Activated CD4-positive, alpha-beta T cell treated with anti-CD3 and anti-CD28 coated beads for 36 hours (primary cell): ENCODE measurements around the gene CCDC158. TPM values are rescaled to one million over a fixed set of nuclear protein-coding genes. Genes with fewer than 3 reads are reported as not detected.
"Not testable (repeated sequence)": the region's sequence is repeated elsewhere in the genome, so short reads cannot be mapped to it uniquely, and the experiment has no call there.

ENCODE experiments used
- ATAC-seq: fragments of 200-7000 bp; cut with Tn5 transposase; one replicate; pipeline ENCODE4 v1.10.0; 2021; ENCODE audit warnings: mild to moderate bottlenecking, moderate library complexity
- CTCF ChIA-PET: fragments of 350-600 bp; sonication (Branson Sonifier 250); formaldehyde crosslinking; loops from one replicate; lab custom pipeline; 2021; ENCODE audit warnings: antibody characterized with exemption; lab: Charles Lee
- POLR2A ChIA-PET: fragments of 350-600 bp; sonication (Branson Sonifier 250); formaldehyde crosslinking; loops from one replicate; lab custom pipeline; 2021; ENCODE audit warnings: antibody characterized with exemption, inconsistent platforms; lab: Charles Lee
- DNase-seq: peaks from one replicate; pipeline ENCODE4 v3.0.0-alpha.2; 2020
- H3K27ac Mint-ChIP-seq: one replicate; pipeline ENCODE4 v1.8.0; 2021; ENCODE audit warnings: mixed read lengths
- H3K27me3 Mint-ChIP-seq: one replicate; pipeline ENCODE4 v1.8.0; 2021; ENCODE audit warnings: mixed read lengths
- H3K36me3 Mint-ChIP-seq: one replicate; pipeline ENCODE4 v1.8.0; 2021; ENCODE audit warnings: low read depth, mixed read lengths
- H3K4me1 Mint-ChIP-seq: one replicate; pipeline ENCODE4 v1.8.0; 2021; ENCODE audit warnings: mixed read lengths
- H3K4me3 Mint-ChIP-seq: one replicate; pipeline ENCODE4 v1.8.0; 2021; ENCODE audit warnings: mild to moderate bottlenecking, moderate library complexity, mixed read lengths
- H3K9me3 Mint-ChIP-seq: one replicate; pipeline ENCODE4 v1.8.0; 2021; ENCODE audit warnings: low read depth, mixed read lengths
- intact Hi-C, 2 experiments: fragments of 100-400 bp; cut with DNase I in 1 of 2; cut with micrococcal nuclease in 1 of 2; formaldehyde crosslinking; loops; one replicate each; pipeline versions ENCODE4 v1.14.2 to v1.15.1; 2022 to 2024; cut with DNase I, micrococcal nuclease
- total RNA-seq, 2 experiments: library from RNA; stranded (reverse); gene quantifications; one replicate each; pipeline ENCODE4 v1.2.3, GENCODE V29; 2021

CCDC158 gene
- total RNA-seq, 2 experiments from 2014 or later, result not detected

DNA sequence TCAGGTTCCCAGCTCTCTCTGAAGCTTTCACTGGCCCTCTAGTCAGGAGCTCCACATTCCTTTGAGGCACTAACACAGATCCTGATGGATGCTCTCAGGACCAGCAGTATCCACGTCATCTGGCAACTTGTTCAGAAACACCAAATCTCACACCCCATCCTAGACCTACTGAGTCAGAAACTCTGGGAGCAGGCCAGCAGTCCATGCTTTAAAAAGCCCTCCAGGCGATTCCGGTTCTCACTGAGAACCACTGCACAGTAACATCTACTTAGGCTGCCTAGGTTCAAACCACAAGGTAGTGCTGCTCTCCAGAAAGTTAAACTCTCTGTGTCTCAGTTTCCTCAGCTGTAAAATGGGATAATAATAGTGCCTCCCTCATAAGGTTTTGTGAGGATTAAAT lies 55.3 kb downstream of the CCDC158 start:
- Mint-ChIP-seq H3K27me3 (peaks cover 11% of the 10 kb centered on the region), H3K27ac (no peak overlapping the region), H3K4me1 (peaks cover 6% of the 10 kb centered on the region), H3K4me3 (no peak overlapping the region), H3K36me3 (no peaks in the 10 kb centered on the region), H3K9me3 (no peaks in the 10 kb centered on the region)
- DNase-seq (no peak), ATAC-seq (no peak)
- CTCF ChIA-PET, result interaction anchor here (1.1 kb wide), 1 partner anchor 12 kb away, joined by 5 read pairs; no protein-coding TSS in a partner anchor
- intact Hi-C loops, result no loop called here
- POLR2A ChIA-PET, result interaction anchor here (0.6 kb wide), 1 partner anchor 109 kb away, joined by 4 read pairs; no protein-coding TSS in a partner anchor

DNA sequence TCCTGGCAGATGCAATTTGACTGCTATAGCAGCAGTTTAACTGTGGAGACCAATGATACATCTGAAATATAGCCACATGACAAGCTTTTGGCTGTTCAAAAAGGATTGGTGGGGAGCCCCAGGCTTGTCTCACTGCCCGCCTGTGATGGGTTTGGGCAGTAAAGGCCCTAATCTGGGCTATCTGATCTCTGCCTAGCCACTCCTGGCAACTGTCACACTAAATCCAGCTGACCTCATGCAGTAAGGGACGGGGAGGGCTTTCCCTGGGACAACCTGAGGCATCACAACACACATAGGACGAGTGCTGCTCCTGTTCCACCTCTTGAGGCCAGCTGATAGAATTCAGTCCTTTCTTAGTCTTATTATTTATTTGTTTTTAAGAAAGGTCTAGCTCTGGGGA lies 56.2 kb downstream of the CCDC158 start:
- Mint-ChIP-seq H3K9me3 (no peaks in the 10 kb centered on the region), H3K27ac (no peak overlapping the region), H3K4me1 (peaks cover 6% of the 10 kb centered on the region), H3K27me3 (peaks cover 9% of the 10 kb centered on the region), H3K36me3 (no peaks in the 10 kb centered on the region), H3K4me3 (no peak overlapping the region)
- CTCF ChIA-PET, result interaction anchor here (1.1 kb wide), 1 partner anchor 13 kb away, joined by 5 read pairs; no protein-coding TSS in a partner anchor
- DNase-seq, result no peak
- POLR2A ChIA-PET, result no interaction called here
- intact Hi-C loops, result no loop called here
- no peak for ATAC-seq

DNA sequence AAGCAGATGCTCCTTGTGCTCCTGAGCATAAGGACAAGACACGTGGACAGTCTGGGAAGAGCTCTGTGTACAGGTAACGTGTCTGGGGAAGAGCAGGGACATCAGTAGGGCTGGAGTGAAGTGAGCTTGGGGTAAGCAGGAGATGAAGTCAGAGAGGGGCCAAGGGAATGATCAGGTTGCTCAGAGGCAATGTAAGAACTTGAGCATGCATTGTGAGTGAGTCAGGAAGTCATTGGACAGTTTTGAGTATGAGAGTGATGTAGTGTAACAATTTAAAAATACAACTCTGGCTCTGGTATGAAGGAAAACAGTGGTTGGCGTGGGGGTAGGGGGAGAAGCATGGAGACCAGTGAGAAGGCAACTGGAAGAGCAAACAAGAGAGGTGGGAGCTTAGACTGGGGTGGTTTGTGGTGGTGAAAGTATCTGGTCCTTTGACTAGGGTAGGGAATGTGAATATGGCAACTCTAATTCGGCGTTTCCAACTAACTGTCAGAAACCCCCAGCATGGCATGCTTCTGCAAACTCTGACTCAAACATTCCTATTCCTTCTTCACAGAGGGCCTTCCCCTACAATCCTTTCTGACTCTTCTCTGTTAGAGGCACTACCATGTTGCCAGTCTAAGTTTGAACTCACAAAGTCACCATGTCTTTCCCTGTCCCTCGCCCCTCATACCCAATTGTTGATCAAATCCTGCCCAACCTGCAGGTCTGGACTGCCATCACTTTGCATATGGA lies 57.2 kb downstream of the CCDC158 start:
- ChIA-PET POLR2A (no interaction called here), CTCF (no interaction called here)
- no peaks in the 10 kb centered on the region for H3K36me3 Mint-ChIP-seq
- H3K9me3 Mint-ChIP-seq, result peaks cover 7% of the 10 kb centered on the region
- H3K27ac Mint-ChIP-seq, result no peak overlapping the region
- peaks cover 14% of the 10 kb centered on the region for H3K27me3 Mint-ChIP-seq
- peaks cover 6% of the 10 kb centered on the region for H3K4me1 Mint-ChIP-seq
- DNase-seq (peak; percentile 7), ATAC-seq (peak; percentile 70)
- intact Hi-C loops, result no loop called here
- H3K4me3 Mint-ChIP-seq, result no peak overlapping the region

DNA sequence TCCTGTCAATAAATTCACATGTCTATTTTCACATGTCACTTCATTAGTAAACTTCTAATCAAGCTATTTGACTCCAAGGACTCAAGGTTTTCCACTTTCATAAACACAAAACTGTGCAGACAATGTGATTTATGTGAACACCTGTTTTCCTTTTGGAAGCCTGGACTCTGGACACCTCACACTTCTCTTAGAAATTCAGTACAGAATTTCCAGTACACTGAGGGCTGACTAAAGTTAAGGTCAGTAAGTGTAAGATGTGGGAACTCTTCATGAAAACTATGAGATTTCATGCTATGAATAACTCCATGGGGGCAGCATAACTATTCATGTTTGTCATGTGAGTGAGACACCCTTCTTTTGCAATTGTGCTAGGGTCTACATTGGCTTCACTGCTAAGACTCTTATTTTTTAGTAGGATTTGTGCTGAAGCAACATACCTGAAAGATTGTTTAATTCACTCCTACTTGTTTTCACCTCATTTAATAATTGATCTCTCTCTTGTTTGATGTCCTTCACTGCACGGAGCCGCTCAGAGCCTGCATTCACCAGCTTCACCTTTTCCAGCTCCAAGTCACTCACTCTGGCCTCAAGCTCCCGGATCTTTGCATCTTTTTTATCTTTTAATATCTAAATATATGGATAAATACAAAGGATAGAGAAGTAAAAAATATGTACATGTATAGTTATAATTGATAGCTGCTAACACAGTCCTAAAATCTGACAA lies 59.1 kb downstream of the CCDC158 start:
- H3K4me1 Mint-ChIP-seq, result peaks cover 6% of the 10 kb centered on the region
- ChIA-PET CTCF (interaction anchor here (1.1 kb wide), 1 partner anchor 15 kb away, joined by 4 read pairs; no protein-coding TSS in a partner anchor), POLR2A (no interaction called here)
- intact Hi-C loops, result no loop called here
- H3K4me3 Mint-ChIP-seq, result no peak overlapping the region
- H3K9me3 Mint-ChIP-seq, result peaks cover 14% of the 10 kb centered on the region
- no peak overlapping the region for H3K27ac Mint-ChIP-seq
- H3K27me3 Mint-ChIP-seq, result peaks cover 14% of the 10 kb centered on the region
- DNase-seq, result no peak
- H3K36me3 Mint-ChIP-seq, result no peaks in the 10 kb centered on the region
- no peak for ATAC-seq

DNA sequence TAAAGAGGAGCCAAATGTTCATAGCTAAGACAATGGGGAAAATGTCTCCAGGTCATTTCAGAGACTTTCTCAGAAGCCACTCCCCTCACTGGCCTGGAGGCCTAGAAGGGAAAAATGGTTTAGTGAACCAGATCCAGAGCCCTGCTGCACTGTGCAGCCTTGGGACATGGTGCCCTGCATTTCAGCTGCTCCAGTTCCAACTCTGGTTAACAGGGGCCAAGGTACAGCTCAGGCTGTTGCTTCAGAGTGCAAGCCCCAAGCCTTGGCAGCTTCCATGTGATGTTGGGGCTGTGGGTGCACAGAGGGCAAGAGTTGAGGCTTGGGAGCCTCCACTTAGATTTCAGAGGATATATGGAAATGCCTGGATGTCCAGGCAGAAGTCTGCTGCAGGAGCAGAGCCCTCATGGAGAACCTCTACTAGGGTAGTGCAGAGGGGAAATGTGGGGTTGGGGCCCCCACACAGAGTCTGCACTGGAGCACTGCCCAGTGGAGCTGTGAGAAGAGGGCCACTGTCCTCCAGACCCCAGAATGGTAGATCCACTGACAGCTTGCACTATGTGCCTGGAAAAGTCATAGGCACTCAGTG lies 61.0 kb downstream of the CCDC158 start:
- H3K36me3 Mint-ChIP-seq, CTCF ChIA-PET: not testable (repeated sequence)

DNA sequence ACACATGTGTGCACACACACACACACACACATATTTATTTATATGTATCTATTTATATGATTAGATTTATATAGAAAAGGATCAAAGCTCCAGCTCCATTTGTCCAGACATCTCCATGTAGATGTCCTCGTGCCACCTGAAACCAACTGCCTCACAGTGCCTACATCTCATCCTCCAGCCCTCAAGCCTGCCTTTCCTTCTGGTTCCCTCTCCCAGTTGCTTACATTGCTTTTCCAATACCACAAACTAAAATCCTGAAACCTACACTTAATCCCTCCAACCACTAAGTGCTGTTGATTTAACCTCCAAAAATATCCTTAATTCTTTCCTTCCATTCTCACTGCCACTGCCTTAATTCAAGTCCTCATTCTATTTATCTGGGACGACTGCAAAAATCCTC lies 63.0 kb downstream of the CCDC158 start:
- no peak for ATAC-seq
- Mint-ChIP-seq H3K27me3 (peaks cover 16% of the 10 kb centered on the region), H3K27ac (no peak overlapping the region), H3K36me3 (no peaks in the 10 kb centered on the region), H3K4me1 (peaks cover 10% of the 10 kb centered on the region), H3K4me3 (no peak overlapping the region), H3K9me3 (peaks cover 14% of the 10 kb centered on the region)
- CTCF ChIA-PET, result no interaction called here
- intact Hi-C loops, result no loop called here
- no peak for DNase-seq
- POLR2A ChIA-PET, result no interaction called here

More for the DNA sequence above, 61.0 kb downstream of the CCDC158 start:
- H3K27ac Mint-ChIP-seq, POLR2A ChIA-PET, intact Hi-C loops, H3K4me3 Mint-ChIP-seq, H3K4me1 Mint-ChIP-seq, ATAC-seq, DNase-seq: not testable (repeated sequence)
- Mint-ChIP-seq H3K27me3 (peaks cover 13% of the 10 kb centered on the region), H3K9me3 (peaks cover 14% of the 10 kb centered on the region)

DNA sequence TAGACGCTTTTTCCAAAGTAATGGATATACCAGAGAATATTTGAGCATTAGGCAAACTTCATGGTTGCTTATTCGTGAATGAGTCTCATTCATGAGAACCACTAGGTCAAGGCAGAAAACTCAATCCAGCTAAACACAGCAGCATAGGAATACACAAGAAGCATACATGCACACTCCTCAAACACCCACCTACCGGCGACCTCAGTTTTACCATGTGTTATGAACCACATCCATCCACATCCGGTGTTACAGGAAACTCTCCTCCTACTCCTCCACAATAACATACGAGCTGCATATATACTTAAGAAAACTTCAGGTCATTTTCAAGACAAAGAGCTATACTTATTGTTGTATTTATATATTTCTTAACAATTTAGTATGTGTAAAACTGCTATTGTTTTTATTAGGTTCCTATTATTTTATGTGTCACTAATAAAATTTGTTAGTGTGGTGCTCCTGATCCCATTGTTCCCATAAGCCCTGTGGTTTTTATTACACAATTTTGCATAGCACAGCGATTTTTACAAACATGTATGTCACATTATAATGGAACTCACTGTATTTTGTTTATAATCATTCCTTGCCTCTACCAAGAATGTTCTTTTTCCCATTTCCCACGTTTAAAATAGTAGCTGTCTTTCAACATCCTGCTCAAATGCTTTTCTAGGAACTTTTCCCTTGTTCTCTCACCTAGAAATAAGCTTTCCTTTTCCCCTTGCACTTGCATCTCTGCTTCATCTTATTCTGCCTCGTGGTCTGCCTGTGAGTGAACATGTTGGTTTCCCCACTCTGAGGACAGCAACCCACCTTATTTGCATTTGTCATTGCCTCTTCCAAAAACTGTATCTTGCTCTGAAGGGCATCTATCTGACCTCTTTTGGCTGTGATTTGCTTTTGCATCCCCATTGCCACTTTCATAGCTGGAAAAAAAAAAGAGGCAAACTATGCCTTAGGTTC lies 66.1 kb downstream of the CCDC158 start:
- POLR2A ChIA-PET, result interaction anchor here (1.0 kb wide), 1 partner anchor 175 kb away, joined by 4 read pairs; no protein-coding TSS in a partner anchor
- CTCF ChIA-PET, result interaction anchor here (0.6 to 2.2 kb wide), 4 partner anchors 24 to 66 kb away, joined by 3 to 8 read pairs (median 4); partner anchors contain the start of gene CCDC158
- DNase-seq, result peak; percentile 40
- intact Hi-C loops, result no loop called here
- peak; percentile 77 for ATAC-seq
- Mint-ChIP-seq H3K4me1 (peaks cover 10% of the 10 kb centered on the region), H3K4me3 (no peak overlapping the region), H3K27me3 (peaks cover 16% of the 10 kb centered on the region), H3K36me3 (no peaks in the 10 kb centered on the region), H3K9me3 (peaks cover 14% of the 10 kb centered on the region), H3K27ac (no peak overlapping the region)

DNA sequence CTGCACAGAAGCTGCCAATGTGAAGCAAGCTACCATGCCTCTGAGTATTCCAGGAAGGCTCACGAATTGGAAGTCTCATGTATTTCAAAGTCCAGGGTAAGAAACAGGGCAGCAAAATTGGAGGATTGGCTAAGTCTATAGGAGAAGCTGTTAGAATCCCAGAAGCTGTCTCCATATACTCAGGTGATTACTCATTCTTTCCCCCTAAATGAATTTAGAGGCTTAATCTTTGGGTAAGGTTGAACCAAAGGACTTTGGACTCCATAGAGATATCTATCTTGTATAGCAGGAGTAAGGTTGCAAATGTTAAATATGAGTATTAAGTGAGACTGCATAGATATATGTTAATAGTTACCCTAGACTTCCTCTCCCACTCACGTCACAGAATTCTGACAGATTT lies 78.1 kb downstream of the CCDC158 start:
- intact Hi-C loops, result no loop called here
- Mint-ChIP-seq H3K27me3 (peaks cover 13% of the 10 kb centered on the region), H3K4me3 (no peak overlapping the region), H3K9me3 (peaks cover 10% of the 10 kb centered on the region), H3K27ac (no peak overlapping the region), H3K4me1 (no peaks in the 10 kb centered on the region), H3K36me3 (no peaks in the 10 kb centered on the region)
- CTCF ChIA-PET, result no interaction called here
- POLR2A ChIA-PET, result interaction anchor here (0.7 kb wide), 1 partner anchor 113 kb away, joined by 3 read pairs; no protein-coding TSS in a partner anchor
- DNase-seq (no peak), ATAC-seq (no peak)

DNA sequence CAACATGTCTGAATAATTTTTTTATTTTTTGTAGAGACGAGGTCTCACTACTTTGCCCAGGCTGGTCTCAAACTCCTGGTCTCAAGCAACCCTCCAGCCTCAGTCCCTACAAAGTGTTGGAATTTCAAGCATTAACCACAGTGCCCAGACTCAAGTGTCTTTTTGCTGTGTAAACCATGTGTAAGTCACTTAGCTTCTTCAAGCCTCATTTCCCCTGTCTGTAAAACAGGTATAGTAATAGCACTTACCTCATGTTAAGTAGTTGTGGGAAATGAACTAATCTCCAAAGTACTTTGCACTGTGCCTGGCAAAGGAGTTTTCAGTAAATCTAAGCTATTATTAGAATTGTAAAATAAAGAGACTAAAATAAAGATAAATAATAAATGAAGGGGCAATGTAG lies 78.8 kb downstream of the CCDC158 start:
- Mint-ChIP-seq H3K9me3 (peaks cover 5% of the 10 kb centered on the region), H3K27me3 (peaks cover 11% of the 10 kb centered on the region), H3K4me1 (no peaks in the 10 kb centered on the region), H3K27ac (no peak overlapping the region), H3K4me3 (no peak overlapping the region), H3K36me3 (no peaks in the 10 kb centered on the region)
- intact Hi-C loops, result no loop called here
- ChIA-PET POLR2A (interaction anchor here (0.7 kb wide), 1 partner anchor 114 kb away, joined by 3 read pairs; no protein-coding TSS in a partner anchor), CTCF (interaction anchor here (1.0 kb wide), 1 partner anchor 30 kb away, joined by 3 read pairs; no protein-coding TSS in a partner anchor)
- DNase-seq (no peak), ATAC-seq (no peak)

DNA sequence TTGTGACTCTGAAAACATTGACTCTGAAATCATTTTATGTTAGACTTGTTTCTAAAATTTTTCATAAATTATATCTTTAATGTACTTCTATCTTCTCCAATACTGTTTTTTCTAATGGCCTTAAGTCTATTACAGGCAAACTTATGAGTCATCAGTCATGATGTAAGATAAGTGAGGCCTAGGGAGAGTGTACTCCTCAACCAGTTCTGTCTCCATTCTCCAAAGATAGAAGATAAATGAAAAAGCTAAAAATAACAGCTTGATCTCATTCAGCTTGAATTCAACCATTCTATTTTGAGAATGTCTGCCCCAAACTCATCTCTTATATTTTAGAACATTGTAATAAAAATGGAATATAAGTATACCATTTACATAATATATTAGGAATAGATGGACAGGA lies 79.9 kb downstream of the CCDC158 start:
- no peak overlapping the region for H3K27ac Mint-ChIP-seq
- H3K4me3 Mint-ChIP-seq, result no peak overlapping the region
- H3K9me3 Mint-ChIP-seq, result peaks cover 2% of the 10 kb centered on the region
- H3K4me1 Mint-ChIP-seq, result no peaks in the 10 kb centered on the region
- peaks cover 11% of the 10 kb centered on the region for H3K27me3 Mint-ChIP-seq
- no peak for DNase-seq
- ChIA-PET CTCF (no interaction called here), POLR2A (no interaction called here)
- no peaks in the 10 kb centered on the region for H3K36me3 Mint-ChIP-seq
- ATAC-seq, result no peak
- intact Hi-C loops, result no loop called here
